Measurements from ENCODE around the gene CBLC. TPM values are rescaled to one million over a fixed set of nuclear protein-coding genes. Genes with fewer than 3 reads are reported as not detected.
"Not testable (repeated sequence)": the region's sequence is repeated elsewhere in the genome, so short reads cannot be mapped to it uniquely, and the experiment has no call there.

The CBLC gene
- polyA plus RNA-seq, 6 donors from 2014 or later, result not detected

GRCh38 chr19:44834399-44834798 is 56.7 kb downstream of the CBLC start:
- not testable (repeated sequence) for H3K4me3 Mint-ChIP-seq; ATAC-seq (ENCODE audit: low read depth in 2 of 2); H3K4me1 Mint-ChIP-seq; H3K36me3 Mint-ChIP-seq; H3K27ac Mint-ChIP-seq; DNase-seq; H3K9me3 Mint-ChIP-seq
- H3K27me3 Mint-ChIP-seq, result peaks cover 11 to 38% (median 35%) of the 10 kb centered on the region in 3 donors

- no peak overlapping the region for H3K27ac Mint-ChIP-seq
- H3K27me3 Mint-ChIP-seq, result peaks cover 7 to 30% (median 18%) of the 10 kb centered on the region in 3 donors
- H3K4me1 Mint-ChIP-seq, result peaks cover 0 to 2% (median 0%) of the 10 kb centered on the region in 3 donors
- no peak for ATAC-seq (ENCODE audit: low read depth in 2 of 2)
- H3K4me3 Mint-ChIP-seq, result no peak overlapping the region
- no peaks in the 10 kb centered on the region for H3K36me3 Mint-ChIP-seq
- H3K9me3 Mint-ChIP-seq, result no peaks in the 10 kb centered on the region
- no peak for DNase-seq
Measured at GRCh38 chr19:44839276-44839675, 61.6 kb downstream of the CBLC start.

- H3K27me3 Mint-ChIP-seq, result peaks cover 6 to 33% (median 23%) of the 10 kb centered on the region in 3 donors
- DNase-seq (no peak), ATAC-seq (ENCODE audit: low read depth in 2 of 2) (no peak)
- H3K36me3 Mint-ChIP-seq, result peaks cover 0 to 11% of the 10 kb centered on the region in 2 donors
- no peak overlapping the region for H3K27ac Mint-ChIP-seq
- peaks cover 12 to 14% (median 13%) of the 10 kb centered on the region in 3 donors for H3K4me1 Mint-ChIP-seq
- peaks cover 0 to 9% (median 6%) of the 10 kb centered on the region in 7 donors for H3K9me3 Mint-ChIP-seq
- H3K4me3 Mint-ChIP-seq, result no peak overlapping the region
Measured at GRCh38 chr19:44840811-44841210, 63.1 kb downstream of the CBLC start.

GRCh38 chr19:44841231-44841630 is 63.5 kb downstream of the CBLC start:
- Mint-ChIP-seq H3K27me3 (peaks cover 6 to 33% (median 23%) of the 10 kb centered on the region in 3 donors), H3K4me1 (peaks cover 14 to 16% (median 16%) of the 10 kb centered on the region in 3 donors), H3K36me3 (peaks cover 0 to 12% of the 10 kb centered on the region in 2 donors), H3K27ac (no peak overlapping the region), H3K9me3 (peaks cover 0 to 9% (median 6%) of the 10 kb centered on the region in 7 donors), H3K4me3 (no peak overlapping the region)
- DNase-seq, result no peak
- ATAC-seq (ENCODE audit: low read depth in 2 of 2), result no peak

GRCh38 chr19:44845286-44845611 is 67.6 kb downstream of the CBLC start:
- Mint-ChIP-seq H3K9me3 (peaks cover 0 to 9% (median 6%) of the 10 kb centered on the region in 7 donors), H3K27ac (peak overlapping the region in 5 of 6 donors; percentile 12 to 94 (median 84)), H3K36me3 (peaks cover 0 to 12% of the 10 kb centered on the region in 2 donors), H3K4me1 (peaks cover 26 to 35% (median 29%) of the 10 kb centered on the region in 3 donors), H3K4me3 (peak overlapping the region; percentile 70 to 95 (median 90)), H3K27me3 (peaks cover 12 to 50% (median 44%) of the 10 kb centered on the region in 3 donors)
- DNase-seq (no peak), ATAC-seq (ENCODE audit: low read depth in 2 of 2) (no peak)

GRCh38 chr19:44845612-44846454 is 68.1 kb downstream of the CBLC start, which contains the start of gene NECTIN2:
Gene NECTIN2, plus strand, starts transcription at chr19:44846297. Its CDS starts 229 bp downstream, at chr19:44846526.
- H3K4me3 Mint-ChIP-seq, result peak within 1 kb of the TSS; percentile 80 to 95 (median 90)
- H3K4me1 Mint-ChIP-seq, result peaks cover 26 to 35% (median 29%) of the 10 kb centered on the region in 3 donors
- ATAC-seq (ENCODE audit: low read depth in 2 of 2), result peak; percentile 52 to 57

GRCh38 chr19:44846455-44847143 is 68.9 kb downstream of the CBLC start:
- H3K4me1 Mint-ChIP-seq, result peaks cover 26 to 38% (median 29%) of the 10 kb centered on the region in 3 donors
- H3K4me3 Mint-ChIP-seq, result peak overlapping the region; percentile 70 to 95 (median 84)
- peaks cover 0 to 9% (median 6%) of the 10 kb centered on the region in 7 donors for H3K9me3 Mint-ChIP-seq
- no peak for DNase-seq
- peaks cover 12 to 59% (median 54%) of the 10 kb centered on the region in 3 donors for H3K27me3 Mint-ChIP-seq
- H3K27ac Mint-ChIP-seq, result peak overlapping the region in 1 of 6 donors; percentile 12
- ATAC-seq (ENCODE audit: low read depth in 2 of 2), result no peak
- H3K36me3 Mint-ChIP-seq, result peaks cover 0 to 12% of the 10 kb centered on the region in 2 donors

More at GRCh38 chr19:44845612-44846454, 68.1 kb downstream of the CBLC start, which contains the start of gene NECTIN2:
- DNase-seq, result peak; percentile 51
- peaks cover 0 to 9% (median 6%) of the 10 kb centered on the region in 7 donors for H3K9me3 Mint-ChIP-seq
- H3K27me3 Mint-ChIP-seq, result peaks cover 12 to 53% (median 47%) of the 10 kb centered on the region in 3 donors
- peak within 1 kb of the TSS; percentile 12 to 94 (median 80) for H3K27ac Mint-ChIP-seq
- H3K36me3 Mint-ChIP-seq, result peaks cover 0 to 12% of the 10 kb centered on the region in 2 donors

- DNase-seq (no peak), ATAC-seq (ENCODE audit: low read depth in 2 of 2) (no peak)
- peaks cover 0 to 9% (median 6%) of the 10 kb centered on the region in 7 donors for H3K9me3 Mint-ChIP-seq
- peak overlapping the region; percentile 70 to 95 (median 84) for H3K4me3 Mint-ChIP-seq
- H3K4me1 Mint-ChIP-seq, result peaks cover 26 to 38% (median 29%) of the 10 kb centered on the region in 3 donors
- H3K27ac Mint-ChIP-seq, result peak overlapping the region in 5 of 6 donors; percentile 12 to 87 (median 27)
- peaks cover 12 to 67% (median 62%) of the 10 kb centered on the region in 3 donors for H3K27me3 Mint-ChIP-seq
- H3K36me3 Mint-ChIP-seq, result peaks cover 0 to 12% of the 10 kb centered on the region in 2 donors
Measured at GRCh38 chr19:44847144-44848035, 69.7 kb downstream of the CBLC start.

- Mint-ChIP-seq H3K27me3 (peaks cover 12 to 71% (median 67%) of the 10 kb centered on the region in 3 donors), H3K9me3 (peaks cover 0 to 9% (median 6%) of the 10 kb centered on the region in 7 donors), H3K27ac (no peak overlapping the region), H3K4me3 (peak overlapping the region in 7 of 8 donors; percentile 37 to 80 (median 58)), H3K36me3 (peaks cover 0 to 12% of the 10 kb centered on the region in 2 donors), H3K4me1 (peaks cover 26 to 38% (median 29%) of the 10 kb centered on the region in 3 donors)
- ATAC-seq (ENCODE audit: low read depth in 2 of 2) (no peak), DNase-seq (no peak)
Measured at GRCh38 chr19:44848036-44848811, 70.5 kb downstream of the CBLC start.

- Mint-ChIP-seq H3K4me3 (peak overlapping the region in 4 of 8 donors; percentile 41 to 80 (median 74)), H3K36me3 (peaks cover 0 to 12% of the 10 kb centered on the region in 2 donors), H3K9me3 (peaks cover 0 to 9% (median 6%) of the 10 kb centered on the region in 7 donors), H3K27me3 (peaks cover 16 to 78% (median 72%) of the 10 kb centered on the region in 3 donors), H3K27ac (peak overlapping the region in 1 of 6 donors; percentile 81), H3K4me1 (peaks cover 26 to 38% (median 29%) of the 10 kb centered on the region in 3 donors)
- DNase-seq (no peak), ATAC-seq (ENCODE audit: low read depth in 2 of 2) (no peak)
Measured at GRCh38 chr19:44848812-44849447, 71.2 kb downstream of the CBLC start.

All from naive B cell (primary cell).